Ectodermal cell (in vitro differentiated cells): Measurements from ENCODE around the gene EYS.
"Not testable (repeated sequence)": the region's sequence is repeated elsewhere in the genome, so short reads cannot be mapped to it uniquely, and the experiment has no call there.

Experiments used
- H3K27ac ChIP-seq: 2 replicates; pipeline ENCODE4 v1.7.0; 2013; ENCODE audit warnings: mild to moderate bottlenecking, low read depth, low read length; ENCODE audit not compliant: insufficient read depth, poor library complexity, severe bottlenecking
- H3K27me3 ChIP-seq: 2 replicates; pipeline ENCODE4 v1.7.0; 2013; ENCODE audit warnings: mild to moderate bottlenecking, low read length; ENCODE audit not compliant: insufficient read depth, control insufficient read depth, poor library complexity, severe bottlenecking
- H3K36me3 ChIP-seq: one replicate; pipeline ENCODE4 v1.7.0; 2013; ENCODE audit warnings: low read length; ENCODE audit not compliant: control insufficient read depth, insufficient read depth
- H3K4me1 ChIP-seq: one replicate; pipeline ENCODE4 v1.7.0; 2013; ENCODE audit warnings: low read length; ENCODE audit not compliant: control insufficient read depth, insufficient read depth
- H3K4me3 ChIP-seq: 2 replicates; pipeline ENCODE4 v1.7.0; 2013; ENCODE audit warnings: low read depth, low read length, control low read depth; ENCODE audit not compliant: insufficient read depth
- H3K9me3 ChIP-seq: 2 replicates; pipeline ENCODE4 v1.7.0; 2013; ENCODE audit warnings: mild to moderate bottlenecking, low read length, moderate library complexity; ENCODE audit not compliant: control insufficient read depth
- WGBS, 2 experiments: methylation state at CpG; one replicate each; pipeline ENCODE4 v1.1.7; 2013; ENCODE audit warnings: missing lambda C conversion rate in 2 of 2; 5-methylcytosine and 5-hydroxymethylcytosine counted together

EYS gene

DNA sequence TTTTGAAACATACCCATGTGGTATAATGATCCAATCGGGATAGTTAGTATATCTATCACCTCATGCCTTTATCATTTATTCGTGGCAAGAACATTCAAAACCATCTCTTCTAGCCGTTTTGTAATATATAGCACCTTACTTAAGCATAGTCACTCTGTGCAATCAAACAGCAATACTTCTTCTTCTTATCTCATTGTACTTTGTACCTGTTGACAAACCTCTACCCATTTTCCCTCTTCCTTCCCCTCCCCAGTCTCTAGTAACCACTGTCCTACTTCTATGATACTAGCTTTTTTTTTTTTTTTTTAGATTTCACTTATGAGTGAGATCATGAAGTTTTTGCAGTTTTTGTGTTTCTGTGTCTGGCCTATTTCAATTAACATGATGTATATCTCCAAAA, 296.7 kb downstream of the EYS start:
- no peak overlapping the region for H3K27ac ChIP-seq
- H3K4me3 ChIP-seq = no peak overlapping the region
- no peaks in the 10 kb centered on the region for H3K4me1 ChIP-seq
- H3K9me3 ChIP-seq = no peaks in the 10 kb centered on the region
- no peaks in the 10 kb centered on the region for H3K36me3 ChIP-seq
- 92 to 96% methylated on average over 3 of the region's 3 CpGs for WGBS, 2 experiments
- H3K27me3 ChIP-seq = no peaks in the 10 kb centered on the region

DNA sequence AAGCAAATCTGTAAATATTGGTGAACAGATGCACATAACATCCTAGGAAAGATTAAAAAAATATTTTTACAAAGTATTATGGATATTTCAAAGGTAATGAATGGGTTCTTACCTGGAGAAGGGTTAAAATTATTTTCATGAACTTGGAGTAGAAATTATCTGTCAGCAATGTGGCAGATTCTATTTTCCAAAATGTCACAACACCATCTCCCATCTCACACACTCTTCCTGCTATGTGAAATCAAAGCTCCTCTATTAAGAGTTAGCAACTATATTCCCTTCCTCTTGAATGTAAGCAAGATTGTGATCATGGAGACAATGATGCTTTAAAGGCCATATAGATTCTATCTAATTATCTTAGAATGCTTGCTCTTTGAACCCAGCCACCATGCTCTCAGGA, 304.5 kb downstream of the EYS start:
- no peaks in the 10 kb centered on the region for H3K4me1 ChIP-seq
- H3K36me3 ChIP-seq = no peaks in the 10 kb centered on the region
- H3K4me3 ChIP-seq = no peak overlapping the region
- H3K27ac ChIP-seq = no peak overlapping the region
- H3K9me3 ChIP-seq = no peaks in the 10 kb centered on the region
- H3K27me3 ChIP-seq = no peaks in the 10 kb centered on the region

DNA sequence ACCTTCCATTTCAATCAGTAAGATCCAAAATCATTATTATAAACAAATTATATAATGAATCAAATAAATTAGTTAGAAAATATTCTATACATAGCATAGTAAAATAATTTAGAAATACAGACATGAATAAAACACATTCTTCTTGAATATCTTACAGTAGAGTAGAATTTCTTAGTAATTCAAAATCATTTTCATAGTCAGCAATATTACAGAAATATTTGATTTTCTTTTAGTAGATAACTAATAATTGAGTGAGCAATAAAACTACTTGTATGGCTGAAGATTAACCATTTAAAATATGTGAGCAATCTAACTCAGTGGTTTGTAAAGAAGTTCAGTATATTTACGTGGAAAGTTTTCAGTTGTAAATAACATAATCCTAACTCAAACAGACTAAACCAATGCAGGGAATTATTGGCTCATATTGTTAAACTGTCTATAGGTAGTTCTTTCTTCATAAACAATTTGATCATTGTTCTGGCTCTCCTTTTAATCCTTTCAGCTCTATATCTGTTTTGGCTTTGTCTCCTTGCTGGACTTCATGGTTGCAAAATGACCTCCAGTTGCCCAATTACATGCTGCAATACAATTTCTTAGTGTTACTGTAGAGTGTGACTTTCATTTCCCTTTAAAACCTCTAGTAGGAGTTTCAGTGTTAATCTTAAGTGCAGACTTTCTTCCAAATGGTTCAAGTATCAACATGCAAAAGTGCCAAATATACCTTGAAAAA, 307.5 kb downstream of the EYS start:
- no peak overlapping the region for H3K27ac ChIP-seq
- no peaks in the 10 kb centered on the region for H3K9me3 ChIP-seq
- no peaks in the 10 kb centered on the region for H3K27me3 ChIP-seq
- no peak overlapping the region for H3K4me3 ChIP-seq
- no CpG with 5 or more reads among the region's 1 CpG for WGBS, 2 experiments
- H3K4me1 ChIP-seq = no peaks in the 10 kb centered on the region
- H3K36me3 ChIP-seq = no peaks in the 10 kb centered on the region

DNA sequence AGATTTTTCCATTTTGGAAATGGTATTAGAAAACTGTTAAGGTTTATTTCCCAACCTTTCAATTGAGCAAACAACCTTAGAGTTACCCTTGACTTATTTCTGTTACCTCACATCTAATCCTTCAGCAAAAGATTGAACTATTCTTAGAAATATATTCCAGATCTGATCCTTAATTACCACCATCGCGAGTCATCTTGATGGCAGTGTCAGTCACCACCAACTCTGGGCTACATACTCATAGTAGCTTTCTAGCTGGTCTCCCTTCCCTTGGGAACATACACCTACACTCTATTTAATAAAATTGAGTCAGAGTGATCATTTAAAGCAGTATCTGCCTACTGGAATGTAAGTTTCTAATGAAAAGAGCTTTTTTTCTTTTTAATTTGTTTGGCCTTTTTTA, 308.2 kb downstream of the EYS start:
- no peaks in the 10 kb centered on the region for H3K27me3 ChIP-seq
- no peak overlapping the region for H3K27ac ChIP-seq
- 97 to 98% methylated on average over 2 of the region's 2 CpGs for WGBS, 2 experiments
- no peaks in the 10 kb centered on the region for H3K9me3 ChIP-seq
- H3K36me3 ChIP-seq = no peaks in the 10 kb centered on the region
- H3K4me3 ChIP-seq = no peak overlapping the region
- H3K4me1 ChIP-seq = no peaks in the 10 kb centered on the region

DNA sequence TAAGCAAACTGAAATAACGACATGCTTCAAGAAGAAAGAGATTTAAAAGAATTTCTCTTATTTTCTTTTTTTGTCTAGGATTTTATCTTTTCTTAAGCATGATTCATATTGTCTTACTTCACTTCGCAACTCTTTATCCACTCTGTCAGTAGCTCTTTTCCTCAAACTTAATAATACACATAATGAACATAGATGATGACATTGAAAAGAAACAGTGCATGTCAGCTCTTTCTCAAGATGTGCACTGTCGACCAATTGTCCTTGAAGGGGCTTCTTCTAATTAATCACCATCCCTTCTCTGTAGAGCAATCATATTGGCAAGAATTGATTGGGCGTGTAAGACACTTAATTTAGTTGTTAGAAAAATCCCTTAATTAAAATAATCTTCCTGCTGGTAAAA, 356.5 kb downstream of the EYS start:
- 83 to 90% methylated on average over 3 of the region's 4 CpGs for WGBS, 2 experiments
- Histone ChIP-seq H3K9me3 (no peaks in the 10 kb centered on the region), H3K4me3 (no peak overlapping the region), H3K36me3 (no peaks in the 10 kb centered on the region), H3K27ac (no peak overlapping the region), H3K27me3 (no peaks in the 10 kb centered on the region), H3K4me1 (no peaks in the 10 kb centered on the region)

DNA sequence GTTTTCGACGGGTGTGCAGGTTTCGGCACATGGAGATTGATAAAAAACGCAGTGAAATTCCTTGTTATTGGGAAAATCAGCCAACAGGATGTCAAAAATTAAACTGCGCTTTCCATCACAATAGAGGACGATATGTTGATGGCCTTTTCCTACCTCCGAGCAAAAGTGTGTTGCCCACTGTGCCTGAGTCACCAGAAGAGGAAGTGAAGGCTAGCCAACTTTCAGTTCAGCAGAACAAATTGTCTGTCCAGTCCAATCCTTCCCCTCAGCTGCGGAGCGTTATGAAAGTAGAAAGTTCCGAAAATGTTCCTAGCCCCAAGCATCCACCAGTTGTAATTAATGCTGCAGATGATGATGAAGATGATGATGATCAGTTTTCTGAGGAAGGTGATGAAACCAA, 404.4 kb downstream of the EYS start:
- not testable (repeated sequence) for H3K36me3 ChIP-seq, H3K9me3 ChIP-seq, H3K4me1 ChIP-seq, H3K4me3 ChIP-seq, H3K27me3 ChIP-seq, H3K27ac ChIP-seq
- WGBS, 2 experiments = 100% methylated on average over 3 of the region's 10 CpGs; no CpG with 5 or more reads in 1 of the 2 experiments

DNA sequence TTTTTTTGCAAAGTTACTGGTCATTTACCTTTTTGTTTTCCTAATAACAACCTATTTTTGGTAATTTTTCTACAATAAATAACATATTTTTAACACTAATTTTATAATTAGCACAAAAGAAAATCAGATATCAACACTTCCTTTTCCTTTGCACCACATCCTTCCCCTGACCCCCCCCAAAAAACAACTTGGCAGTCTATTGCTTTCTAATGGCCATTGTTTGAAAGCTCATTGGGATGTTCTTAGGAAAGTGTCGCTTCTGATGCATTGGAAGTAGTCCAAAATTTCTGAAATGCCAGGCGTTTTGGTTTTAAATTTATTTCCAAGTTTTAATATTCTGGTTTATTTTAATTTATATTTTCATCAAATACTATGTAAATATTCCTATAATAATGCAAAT, 407.8 kb downstream of the EYS start:
- no peaks in the 10 kb centered on the region for H3K27me3 ChIP-seq
- 86 to 90% methylated on average over 1 of the region's 2 CpGs for whole genome bisulfite sequencing, 2 experiments
- no peaks in the 10 kb centered on the region for H3K9me3 ChIP-seq
- no peak overlapping the region for H3K27ac ChIP-seq
- H3K36me3 ChIP-seq = no peaks in the 10 kb centered on the region
- H3K4me3 ChIP-seq = no peak overlapping the region
- no peaks in the 10 kb centered on the region for H3K4me1 ChIP-seq

DNA sequence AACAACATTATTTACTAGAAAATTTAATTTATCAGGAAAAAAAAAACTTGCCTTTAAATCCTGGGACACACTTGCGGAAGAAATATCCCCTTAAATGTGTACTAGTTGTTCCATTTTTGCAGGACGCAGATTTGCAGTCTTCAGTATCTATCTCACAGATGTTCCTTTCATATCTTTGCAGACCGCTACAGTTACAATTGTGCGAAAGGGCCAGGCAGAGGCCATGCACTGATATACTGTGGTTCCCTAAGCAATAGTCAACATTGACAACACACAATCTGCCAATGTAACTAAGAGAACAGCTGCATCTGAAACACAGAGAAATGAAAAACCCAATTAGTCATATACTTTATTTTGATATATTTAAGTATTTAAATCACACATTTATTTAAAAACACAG, 411.2 kb downstream of the EYS start:
- no peak overlapping the region for H3K27ac ChIP-seq
- 69 to 70% methylated on average over 4 of the region's 4 CpGs for WGBS, 2 experiments
- no peaks in the 10 kb centered on the region for H3K4me1 ChIP-seq
- H3K9me3 ChIP-seq = no peaks in the 10 kb centered on the region
- no peak overlapping the region for H3K4me3 ChIP-seq
- H3K27me3 ChIP-seq = no peaks in the 10 kb centered on the region
- no peaks in the 10 kb centered on the region for H3K36me3 ChIP-seq

DNA sequence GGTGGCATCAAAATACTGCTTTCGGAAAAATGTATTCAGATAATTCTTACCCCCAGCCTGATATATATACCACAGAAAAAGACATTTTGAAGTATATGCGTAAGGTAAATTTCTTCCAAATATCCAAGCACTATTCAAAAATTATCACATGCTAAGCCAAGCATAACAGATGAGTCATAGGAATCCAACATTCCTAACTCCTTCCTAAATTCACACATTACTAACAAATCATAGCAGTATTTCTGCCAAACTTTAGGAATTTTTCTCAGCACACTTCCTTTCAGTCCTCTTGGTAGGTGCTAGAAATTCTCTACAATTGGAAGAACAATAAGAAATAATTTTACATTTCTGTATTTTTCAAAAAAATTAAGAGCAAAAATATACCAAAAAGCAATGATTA, 417.5 kb downstream of the EYS start:
- no peak overlapping the region for H3K4me3 ChIP-seq
- H3K36me3 ChIP-seq = no peaks in the 10 kb centered on the region
- H3K27me3 ChIP-seq = no peaks in the 10 kb centered on the region
- no peak overlapping the region for H3K27ac ChIP-seq
- H3K9me3 ChIP-seq = no peaks in the 10 kb centered on the region
- 90 to 98% methylated on average over 1 to 2 of the region's 2 CpGs for WGBS, 2 experiments
- H3K4me1 ChIP-seq = no peaks in the 10 kb centered on the region

DNA sequence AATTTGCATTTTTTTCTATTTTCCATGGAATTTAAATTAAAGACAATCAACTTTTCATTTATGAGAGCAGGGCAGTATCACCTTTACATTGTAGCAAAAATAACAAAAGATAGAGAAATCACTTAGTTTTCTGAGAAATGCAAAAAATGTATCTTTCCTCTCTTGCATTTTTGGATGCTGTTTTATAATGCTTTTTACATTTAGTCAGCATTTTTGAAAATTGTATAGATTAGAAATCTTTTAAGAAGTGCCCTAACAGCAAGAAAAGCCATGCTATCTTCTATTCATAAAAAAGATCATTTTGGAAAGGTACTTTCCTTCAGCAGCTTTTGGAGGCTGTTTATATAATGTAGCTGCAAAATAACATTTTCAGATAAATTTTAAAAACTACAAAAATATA, 421.8 kb downstream of the EYS start:
- H3K27me3 ChIP-seq = no peaks in the 10 kb centered on the region
- H3K27ac ChIP-seq = no peak overlapping the region
- H3K9me3 ChIP-seq = no peaks in the 10 kb centered on the region
- H3K36me3 ChIP-seq = no peaks in the 10 kb centered on the region
- no peaks in the 10 kb centered on the region for H3K4me1 ChIP-seq
- no peak overlapping the region for H3K4me3 ChIP-seq

DNA sequence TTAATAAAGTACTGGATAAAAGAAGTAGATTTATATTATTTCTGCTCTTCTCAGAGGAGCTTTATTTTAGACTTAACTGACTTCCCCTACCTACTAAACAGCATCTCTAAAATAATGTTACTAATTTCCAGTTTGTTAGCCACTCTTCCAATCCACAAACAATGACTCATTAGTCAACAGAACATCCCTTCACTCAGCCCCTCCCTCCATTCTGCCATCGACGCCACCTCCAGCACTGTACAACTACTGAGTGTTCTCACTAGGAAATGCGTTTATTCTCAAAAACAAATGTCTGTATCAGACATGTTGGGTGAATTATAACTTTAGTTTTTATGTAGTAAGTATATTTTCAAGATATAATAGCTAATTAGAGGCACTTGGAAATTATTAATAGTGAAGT, 427.0 kb downstream of the EYS start:
- H3K9me3 ChIP-seq = no peaks in the 10 kb centered on the region
- no peak overlapping the region for H3K4me3 ChIP-seq
- H3K4me1 ChIP-seq = no peaks in the 10 kb centered on the region
- no peak overlapping the region for H3K27ac ChIP-seq
- H3K36me3 ChIP-seq = no peaks in the 10 kb centered on the region
- no peaks in the 10 kb centered on the region for H3K27me3 ChIP-seq
- WGBS, 2 experiments = 91 to 100% methylated on average over 2 to 3 of the region's 3 CpGs
